ENCODE results near the gene GNPTAB. TPM values are rescaled to one million over a fixed set of nuclear protein-coding genes. Genes with fewer than 3 reads are reported as not detected.

GNPTAB gene
- total and polyA plus RNA-seq, 2 of the 13 experiments (the other 11 are each of a cell fraction or from before 2014, with no cell fraction given), result 13.6 to 19.4 TPM

DNA sequence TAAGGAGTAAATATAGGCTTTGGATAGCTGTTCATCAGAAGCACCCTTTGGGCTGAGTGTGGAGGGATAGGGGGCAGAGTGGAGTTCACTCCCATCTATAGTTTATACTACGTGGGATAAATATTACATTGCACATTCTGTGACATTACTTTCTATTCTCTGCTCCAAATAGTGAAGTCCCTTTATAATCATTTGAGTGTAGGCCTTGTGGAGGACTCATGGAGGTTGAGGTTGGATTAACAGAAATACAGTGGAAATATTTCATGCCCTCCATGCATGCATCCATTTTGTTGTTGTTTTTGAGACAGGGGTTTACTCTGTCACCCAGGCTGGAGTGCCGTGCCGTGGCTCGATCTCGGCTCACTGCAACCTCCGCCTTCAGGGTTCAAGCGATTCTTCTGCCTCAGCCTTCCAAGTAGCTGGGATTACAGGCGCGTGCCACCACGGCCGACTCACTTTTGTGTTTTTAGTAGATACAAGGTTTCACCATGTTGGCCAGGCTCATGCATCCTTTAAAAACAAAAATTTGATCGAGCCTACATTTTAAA lies 131.9 kb downstream of the GNPTAB start (continued):
- TF ChIP-seq, protein P1, sequence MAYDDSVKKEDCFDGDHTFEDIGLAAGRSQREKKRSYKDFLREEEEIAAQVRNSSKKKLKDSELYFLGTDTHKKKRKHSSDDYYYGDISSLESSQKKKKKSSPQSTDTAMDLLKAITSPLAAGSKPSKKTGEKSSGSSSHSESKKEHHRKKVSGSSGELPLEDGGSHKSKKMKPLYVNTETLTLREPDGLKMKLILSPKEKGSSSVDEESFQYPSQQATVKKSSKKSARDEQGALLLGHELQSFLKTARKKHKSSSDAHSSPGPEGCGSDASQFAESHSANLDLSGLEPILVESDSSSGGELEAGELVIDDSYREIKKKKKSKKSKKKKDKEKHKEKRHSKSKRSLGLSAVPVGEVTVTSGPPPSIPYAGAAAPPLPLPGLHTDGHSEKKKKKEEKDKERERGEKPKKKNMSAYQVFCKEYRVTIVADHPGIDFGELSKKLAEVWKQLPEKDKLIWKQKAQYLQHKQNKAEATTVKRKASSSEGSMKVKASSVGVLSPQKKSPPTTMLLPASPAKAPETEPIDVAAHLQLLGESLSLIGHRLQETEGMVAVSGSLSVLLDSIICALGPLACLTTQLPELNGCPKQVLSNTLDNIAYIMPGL (CRISPR knock-in tag; IDR thresholded peaks at IDR 0.05; ENCODE audit: borderline replicate concordance in 1 of 2, low read depth in 1 of 2), result peak in 1 of 2 experiments; percentile 27; a peak in 3 of 4 replicates
- TF ChIP-seq, protein P2, sequence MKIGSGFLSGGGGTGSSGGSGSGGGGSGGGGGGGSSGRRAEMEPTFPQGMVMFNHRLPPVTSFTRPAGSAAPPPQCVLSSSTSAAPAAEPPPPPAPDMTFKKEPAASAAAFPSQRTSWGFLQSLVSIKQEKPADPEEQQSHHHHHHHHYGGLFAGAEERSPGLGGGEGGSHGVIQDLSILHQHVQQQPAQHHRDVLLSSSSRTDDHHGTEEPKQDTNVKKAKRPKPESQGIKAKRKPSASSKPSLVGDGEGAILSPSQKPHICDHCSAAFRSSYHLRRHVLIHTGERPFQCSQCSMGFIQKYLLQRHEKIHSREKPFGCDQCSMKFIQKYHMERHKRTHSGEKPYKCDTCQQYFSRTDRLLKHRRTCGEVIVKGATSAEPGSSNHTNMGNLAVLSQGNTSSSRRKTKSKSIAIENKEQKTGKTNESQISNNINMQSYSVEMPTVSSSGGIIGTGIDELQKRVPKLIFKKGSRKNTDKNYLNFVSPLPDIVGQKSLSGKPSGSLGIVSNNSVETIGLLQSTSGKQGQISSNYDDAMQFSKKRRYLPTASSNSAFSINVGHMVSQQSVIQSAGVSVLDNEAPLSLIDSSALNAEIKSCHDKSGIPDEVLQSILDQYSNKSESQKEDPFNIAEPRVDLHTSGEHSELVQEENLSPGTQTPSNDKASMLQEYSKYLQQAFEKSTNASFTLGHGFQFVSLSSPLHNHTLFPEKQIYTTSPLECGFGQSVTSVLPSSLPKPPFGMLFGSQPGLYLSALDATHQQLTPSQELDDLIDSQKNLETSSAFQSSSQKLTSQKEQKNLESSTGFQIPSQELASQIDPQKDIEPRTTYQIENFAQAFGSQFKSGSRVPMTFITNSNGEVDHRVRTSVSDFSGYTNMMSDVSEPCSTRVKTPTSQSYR (CRISPR knock-in tag; IDR thresholded peaks at IDR 0.05; ENCODE audit: borderline replicate concordance), result no peak
- TF ChIP-seq MTF2 (CRISPR knock-in tag; IDR thresholded peaks at IDR 0.05; ENCODE audit: borderline replicate concordance) (no peak), MED1 (CRISPR knock-in tag; IDR thresholded peaks at IDR 0.05) (0 out of 2 replicates have a peak, but pooled peaks have one; percentile 16), ZFYVE20 (CRISPR knock-in tag; IDR thresholded peaks at IDR 0.05; ENCODE audit: borderline replicate concordance, low read depth) (no peak), PCBP2 (optimal IDR thresholded peaks at IDR 0.05; ENCODE audit: low read depth, low read length, poor library complexity, severe bottlenecking) (no peak), PPARG (CRISPR knock-in tag; conservative IDR thresholded peaks at IDR 0.05) (peak; percentile 2; the same call in 1 of the 2 replicates), STAG1 (CRISPR knock-in tag; IDR thresholded peaks at IDR 0.05) (peak; percentile 26; the same call in 1 of the 2 replicates), ZSCAN25 (CRISPR knock-in tag; IDR thresholded peaks at IDR 0.05) (no peak), ZNF589 (CRISPR knock-in tag; conservative IDR thresholded peaks at IDR 0.05) (no peak), SAP130 (CRISPR knock-in tag; IDR thresholded peaks at IDR 0.05; ENCODE audit: low read depth) (peak; percentile 54; the same call in 1 of the 2 replicates), ELF3 (CRISPR knock-in tag; IDR thresholded peaks at IDR 0.05) (no peak), ZNF256 (CRISPR knock-in tag; conservative IDR thresholded peaks at IDR 0.05) (no peak), ZNF496 (CRISPR knock-in tag; IDR thresholded peaks at IDR 0.05; ENCODE audit: insufficient replicate concordance) (no peak), SUZ12 (IDR thresholded peaks at IDR 0.05; ENCODE audit: low read depth, low read length) (no peak), ASH2L (IDR thresholded peaks at IDR 0.05; ENCODE audit: insufficient read length, low read depth, low read length) (no peak), DNMT1 (CRISPR knock-in tag; IDR thresholded peaks at IDR 0.05) (no peak), STAT5B (CRISPR knock-in tag; IDR thresholded peaks at IDR 0.05) (no peak)
- TF ChIP-seq, protein P3, sequence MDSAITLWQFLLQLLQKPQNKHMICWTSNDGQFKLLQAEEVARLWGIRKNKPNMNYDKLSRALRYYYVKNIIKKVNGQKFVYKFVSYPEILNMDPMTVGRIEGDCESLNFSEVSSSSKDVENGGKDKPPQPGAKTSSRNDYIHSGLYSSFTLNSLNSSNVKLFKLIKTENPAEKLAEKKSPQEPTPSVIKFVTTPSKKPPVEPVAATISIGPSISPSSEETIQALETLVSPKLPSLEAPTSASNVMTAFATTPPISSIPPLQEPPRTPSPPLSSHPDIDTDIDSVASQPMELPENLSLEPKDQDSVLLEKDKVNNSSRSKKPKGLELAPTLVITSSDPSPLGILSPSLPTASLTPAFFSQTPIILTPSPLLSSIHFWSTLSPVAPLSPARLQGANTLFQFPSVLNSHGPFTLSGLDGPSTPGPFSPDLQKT (CRISPR knock-in tag; IDR thresholded peaks at IDR 0.05; ENCODE audit: borderline replicate concordance), result no peak
- TF ChIP-seq, protein P4, sequence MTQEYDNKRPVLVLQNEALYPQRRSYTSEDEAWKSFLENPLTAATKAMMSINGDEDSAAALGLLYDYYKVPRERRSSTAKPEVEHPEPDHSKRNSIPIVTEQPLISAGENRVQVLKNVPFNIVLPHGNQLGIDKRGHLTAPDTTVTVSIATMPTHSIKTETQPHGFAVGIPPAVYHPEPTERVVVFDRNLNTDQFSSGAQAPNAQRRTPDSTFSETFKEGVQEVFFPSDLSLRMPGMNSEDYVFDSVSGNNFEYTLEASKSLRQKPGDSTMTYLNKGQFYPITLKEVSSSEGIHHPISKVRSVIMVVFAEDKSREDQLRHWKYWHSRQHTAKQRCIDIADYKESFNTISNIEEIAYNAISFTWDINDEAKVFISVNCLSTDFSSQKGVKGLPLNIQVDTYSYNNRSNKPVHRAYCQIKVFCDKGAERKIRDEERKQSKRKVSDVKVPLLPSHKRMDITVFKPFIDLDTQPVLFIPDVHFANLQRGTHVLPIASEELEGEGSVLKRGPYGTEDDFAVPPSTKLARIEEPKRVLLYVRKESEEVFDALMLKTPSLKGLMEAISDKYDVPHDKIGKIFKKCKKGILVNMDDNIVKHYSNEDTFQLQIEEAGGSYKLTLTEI (CRISPR knock-in tag; conservative IDR thresholded peaks at IDR 0.05), result no peak
- TF ChIP-seq, protein P5, sequence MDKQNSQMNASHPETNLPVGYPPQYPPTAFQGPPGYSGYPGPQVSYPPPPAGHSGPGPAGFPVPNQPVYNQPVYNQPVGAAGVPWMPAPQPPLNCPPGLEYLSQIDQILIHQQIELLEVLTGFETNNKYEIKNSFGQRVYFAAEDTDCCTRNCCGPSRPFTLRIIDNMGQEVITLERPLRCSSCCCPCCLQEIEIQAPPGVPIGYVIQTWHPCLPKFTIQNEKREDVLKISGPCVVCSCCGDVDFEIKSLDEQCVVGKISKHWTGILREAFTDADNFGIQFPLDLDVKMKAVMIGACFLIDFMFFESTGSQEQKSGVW (CRISPR knock-in tag; IDR thresholded peaks at IDR 0.05; ENCODE audit: borderline replicate concordance), result no peak
